HUES48 (cell line): Measurements from ENCODE around the gene TINAG.

Source experiments
- H3K27ac ChIP-seq: one replicate; pipeline ENCODE4 v1.7.0; 2013; ENCODE audit warnings: low read depth, low read length, inconsistent platforms
- H3K27me3 ChIP-seq: 2 replicates; pipeline ENCODE4 v1.6.1; 2013; ENCODE audit warnings: mild to moderate bottlenecking, low read length; ENCODE audit not compliant: control insufficient read depth, insufficient read depth
- H3K36me3 ChIP-seq: 2 replicates; pipeline ENCODE4 v1.6.1; 2013; ENCODE audit warnings: low read length; ENCODE audit not compliant: control insufficient read depth, insufficient read depth
- H3K4me1 ChIP-seq: 2 replicates; pipeline ENCODE4 v1.6.1; 2013; ENCODE audit warnings: mild to moderate bottlenecking, low read length; ENCODE audit not compliant: control insufficient read depth, insufficient read depth
- H3K4me3 ChIP-seq: 2 replicates; pipeline ENCODE4 v1.5.1; 2013; ENCODE audit warnings: mild to moderate bottlenecking, low read depth, low read length
- H3K9ac ChIP-seq: 2 replicates; pipeline ENCODE4 v1.6.1; 2013; ENCODE audit warnings: mild to moderate bottlenecking, low read depth, low read length, moderate library complexity
- H3K9me3 ChIP-seq: 2 replicates; pipeline ENCODE4 v1.6.1; 2013; ENCODE audit warnings: low read length; ENCODE audit not compliant: control insufficient read depth, insufficient read depth

TINAG gene

DNA sequence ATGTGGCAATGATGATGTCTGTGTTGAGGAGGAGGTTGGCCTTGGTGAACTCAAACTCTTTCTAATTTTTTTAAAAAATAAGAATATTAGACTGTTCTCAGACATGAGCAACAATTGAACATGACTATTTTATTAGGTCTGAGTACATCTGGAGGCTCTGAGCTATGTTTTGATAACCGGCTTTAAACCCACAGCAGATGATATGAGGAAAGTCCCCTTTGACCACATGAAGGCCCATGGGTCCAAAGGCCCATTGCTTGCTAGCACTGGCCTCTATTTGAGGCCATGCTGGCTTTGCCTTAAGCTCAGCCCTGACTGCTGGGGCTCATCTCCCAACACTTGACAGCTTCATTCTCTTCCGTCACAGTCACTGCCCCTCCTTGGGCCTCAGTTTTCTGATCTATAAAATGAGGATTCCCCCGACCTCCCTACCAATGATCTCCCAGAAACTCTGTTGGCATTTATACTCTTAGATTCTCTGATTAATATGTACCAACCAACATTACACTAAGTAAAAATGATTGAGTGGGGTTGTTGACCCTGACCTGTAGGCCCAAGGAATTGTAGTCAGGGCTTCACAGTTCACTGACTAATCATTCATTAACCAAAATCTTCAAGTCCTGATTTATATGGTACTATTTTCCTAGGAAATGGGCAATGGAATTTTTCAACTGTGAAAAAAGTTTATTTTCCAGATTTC, 23.9 kb upstream of the TINAG start:
- H3K4me1 ChIP-seq: no peaks in the 10 kb centered on the region
- H3K9ac ChIP-seq: no peak overlapping the region
- no peaks in the 10 kb centered on the region for H3K9me3 ChIP-seq
- no peak overlapping the region for H3K4me3 ChIP-seq
- H3K27me3 ChIP-seq: no peaks in the 10 kb centered on the region
- H3K27ac ChIP-seq: no peak overlapping the region
- H3K36me3 ChIP-seq: no peaks in the 10 kb centered on the region

DNA sequence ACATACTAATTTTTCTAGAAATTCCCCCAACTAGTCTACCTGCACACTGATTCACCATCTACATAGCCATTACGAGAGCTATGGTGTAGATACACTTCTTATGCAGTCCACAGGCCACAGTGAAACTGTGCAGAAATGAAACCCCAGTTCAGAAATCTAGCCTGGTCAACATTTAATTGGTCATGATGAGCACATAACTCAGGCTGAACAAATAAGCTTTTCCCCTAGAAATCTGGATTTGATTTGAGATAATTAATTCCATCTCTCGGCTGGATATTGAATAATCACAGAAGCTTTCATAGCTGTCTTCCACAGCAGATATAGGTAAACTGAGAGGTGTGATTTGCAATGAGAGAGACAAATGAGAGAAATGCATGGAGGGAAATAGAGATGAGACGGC, 22.6 kb upstream of the TINAG start:
- no peak overlapping the region for H3K27ac ChIP-seq

DNA sequence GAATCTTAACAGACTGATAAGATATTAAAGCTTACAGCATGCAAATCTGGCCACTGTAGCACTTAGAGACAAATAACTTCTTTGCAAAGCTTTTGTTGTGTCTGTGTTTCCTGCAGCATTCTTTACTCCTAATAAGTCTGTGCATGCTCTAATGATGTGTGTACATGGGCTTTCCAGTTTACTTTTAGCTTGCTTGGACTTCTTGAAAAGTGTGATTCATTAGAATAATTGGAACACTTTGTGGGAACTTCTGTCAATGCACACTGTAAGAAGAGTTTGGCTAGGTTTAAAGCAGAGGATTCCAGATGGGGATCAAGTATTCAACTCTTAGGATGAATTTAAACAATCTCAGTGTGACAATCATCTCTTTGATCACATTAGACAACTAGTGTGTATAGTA, 22.1 kb upstream of the TINAG start:
- no peak overlapping the region for H3K9ac ChIP-seq

More for the DNA sequence above, 22.6 kb upstream of the TINAG start:
- no peak overlapping the region for H3K9ac ChIP-seq
- H3K27me3 ChIP-seq: no peaks in the 10 kb centered on the region
- no peaks in the 10 kb centered on the region for H3K36me3 ChIP-seq
- H3K4me1 ChIP-seq: no peaks in the 10 kb centered on the region
- no peak overlapping the region for H3K4me3 ChIP-seq
- H3K9me3 ChIP-seq: no peaks in the 10 kb centered on the region

DNA sequence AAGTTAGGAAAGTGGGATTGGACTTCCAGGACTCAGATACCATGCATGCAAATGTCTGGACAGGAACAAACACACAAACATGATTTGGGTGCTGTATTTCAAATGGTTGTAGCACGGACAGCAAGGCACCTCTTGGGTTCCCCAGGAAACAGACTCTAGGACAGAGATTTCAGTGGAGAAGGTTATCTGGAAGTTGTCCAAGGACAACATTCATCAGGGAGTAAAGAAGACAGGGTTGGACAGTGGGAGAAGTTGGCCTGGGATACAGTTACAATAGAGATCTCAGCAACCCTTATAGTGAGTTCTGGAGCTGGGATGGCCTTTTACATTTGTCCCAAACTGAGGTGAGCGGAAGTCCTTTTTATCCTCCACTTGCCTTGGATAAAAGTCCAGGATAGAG, 19.8 kb upstream of the TINAG start:
- Histone ChIP-seq H3K4me3 (no peak overlapping the region), H3K4me1 (peaks cover 3% of the 10 kb centered on the region; the same call in 1 of the 2 replicates), H3K9ac (no peak overlapping the region), H3K9me3 (no peaks in the 10 kb centered on the region), H3K36me3 (no peaks in the 10 kb centered on the region), H3K27me3 (no peaks in the 10 kb centered on the region), H3K27ac (no peak overlapping the region)

More for the DNA sequence above, 22.1 kb upstream of the TINAG start:
- Histone ChIP-seq H3K4me1 (no peaks in the 10 kb centered on the region), H3K9me3 (no peaks in the 10 kb centered on the region), H3K4me3 (no peak overlapping the region), H3K36me3 (no peaks in the 10 kb centered on the region), H3K27me3 (no peaks in the 10 kb centered on the region), H3K27ac (no peak overlapping the region)

DNA sequence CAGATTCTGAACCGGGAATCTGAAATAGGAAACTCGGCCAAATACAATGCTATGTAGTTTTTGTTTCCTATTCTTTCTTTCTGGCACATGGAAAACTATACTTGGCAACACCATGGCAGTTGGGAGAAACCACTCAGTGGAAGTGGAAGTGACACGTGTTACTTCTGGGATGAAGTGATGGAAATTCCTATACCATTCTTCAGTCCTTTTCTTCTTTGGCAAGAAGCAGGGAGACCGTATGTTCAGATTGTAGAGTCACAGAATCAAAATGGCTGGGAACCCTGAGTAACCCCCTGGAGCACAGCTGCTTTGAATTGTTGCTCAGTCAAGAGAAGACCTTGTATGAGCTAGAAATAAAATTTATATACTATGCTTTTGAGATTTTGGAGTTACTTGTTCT, 18.8 kb upstream of the TINAG start:
- H3K9ac ChIP-seq: no peak overlapping the region
- H3K36me3 ChIP-seq: no peaks in the 10 kb centered on the region
- peaks cover 3% of the 10 kb centered on the region; the same call in 1 of the 2 replicates for H3K4me1 ChIP-seq
- H3K27me3 ChIP-seq: no peaks in the 10 kb centered on the region
- H3K4me3 ChIP-seq: no peak overlapping the region
- no peaks in the 10 kb centered on the region for H3K9me3 ChIP-seq
- H3K27ac ChIP-seq: no peak overlapping the region

DNA sequence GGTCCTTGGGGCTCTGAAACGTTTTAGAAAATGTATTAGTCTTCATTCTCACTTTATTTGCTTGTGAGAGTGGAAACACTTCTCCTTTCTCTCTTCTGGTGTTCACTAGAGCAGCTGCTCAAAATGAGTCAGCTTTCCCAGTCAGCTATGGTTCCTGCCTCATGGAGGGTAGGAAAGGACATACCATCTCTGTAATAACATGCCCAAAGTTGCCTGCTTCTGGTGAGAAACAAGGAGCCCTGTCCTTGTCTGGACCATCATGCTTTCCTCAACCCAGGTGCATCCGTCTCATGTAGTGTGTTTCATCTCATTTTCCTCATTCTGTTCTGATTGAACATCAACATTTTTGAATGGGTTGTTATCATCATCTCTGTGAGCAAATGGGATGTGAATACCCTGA, 17.1 kb upstream of the TINAG start:
- Histone ChIP-seq H3K9ac (no peak overlapping the region), H3K4me3 (no peak overlapping the region)

DNA sequence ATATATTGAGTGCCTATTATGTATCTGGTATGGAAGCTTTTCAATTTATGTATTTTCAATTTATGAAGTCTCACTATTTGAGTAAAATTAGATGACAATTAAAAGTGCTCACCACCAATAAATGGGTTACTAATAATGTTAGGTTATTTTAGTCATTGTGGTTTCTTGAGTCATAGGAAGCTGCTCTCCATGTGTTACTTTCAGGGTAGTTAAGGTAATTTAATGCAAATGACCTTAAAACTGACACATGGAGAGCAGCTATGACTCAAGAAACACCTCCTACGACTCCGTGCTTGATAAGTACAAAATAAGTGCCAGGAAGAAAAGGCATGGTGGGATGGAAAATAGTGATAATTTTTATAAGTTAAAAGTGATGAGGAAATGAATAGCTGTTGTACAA, 16.5 kb upstream of the TINAG start:
- Histone ChIP-seq H3K36me3 (no peaks in the 10 kb centered on the region), H3K4me3 (no peak overlapping the region), H3K27ac (no peak overlapping the region), H3K27me3 (no peaks in the 10 kb centered on the region), H3K9ac (no peak overlapping the region), H3K9me3 (no peaks in the 10 kb centered on the region), H3K4me1 (peaks cover 3% of the 10 kb centered on the region; the same call in 1 of the 2 replicates)

More for the DNA sequence above, 17.1 kb upstream of the TINAG start:
- H3K36me3 ChIP-seq: no peaks in the 10 kb centered on the region
- H3K4me1 ChIP-seq: peaks cover 3% of the 10 kb centered on the region; the same call in 1 of the 2 replicates
- H3K27me3 ChIP-seq: no peaks in the 10 kb centered on the region
- H3K27ac ChIP-seq: no peak overlapping the region
- no peaks in the 10 kb centered on the region for H3K9me3 ChIP-seq

DNA sequence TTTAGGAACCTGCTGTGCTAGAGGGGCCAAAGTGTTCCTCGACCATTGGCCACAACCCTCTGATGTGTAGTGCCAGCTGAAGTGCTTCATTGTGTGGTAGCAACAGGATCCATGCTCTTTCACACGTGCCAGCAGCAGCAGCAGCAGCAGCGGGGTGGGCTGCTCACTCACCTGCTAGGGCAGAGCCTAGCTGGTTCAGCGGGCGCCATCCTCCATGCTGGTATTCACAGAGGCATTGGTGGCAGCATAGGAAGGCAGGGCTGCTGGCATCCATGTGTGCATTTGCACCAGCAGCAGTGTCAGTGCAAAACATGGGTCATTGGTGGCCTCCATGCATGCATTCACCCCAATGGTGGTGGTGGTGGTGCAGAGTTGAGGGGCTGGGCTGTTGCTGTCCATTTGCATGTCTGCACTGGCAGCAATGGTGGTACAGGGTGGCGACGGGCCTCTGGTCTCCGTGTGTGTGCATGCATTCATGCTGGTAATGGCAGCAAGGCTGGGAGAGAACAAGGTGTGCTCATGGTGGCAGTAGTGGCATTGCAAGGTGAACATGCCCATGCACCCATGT, 13.2 kb upstream of the TINAG start:
- no peaks in the 10 kb centered on the region for H3K36me3 ChIP-seq
- H3K4me3 ChIP-seq: no peak overlapping the region
- H3K27me3 ChIP-seq: no peaks in the 10 kb centered on the region
- no peak overlapping the region for H3K9ac ChIP-seq
- no peaks in the 10 kb centered on the region for H3K9me3 ChIP-seq
- peaks cover 3% of the 10 kb centered on the region; the same call in 1 of the 2 replicates for H3K4me1 ChIP-seq
- H3K27ac ChIP-seq: no peak overlapping the region

DNA sequence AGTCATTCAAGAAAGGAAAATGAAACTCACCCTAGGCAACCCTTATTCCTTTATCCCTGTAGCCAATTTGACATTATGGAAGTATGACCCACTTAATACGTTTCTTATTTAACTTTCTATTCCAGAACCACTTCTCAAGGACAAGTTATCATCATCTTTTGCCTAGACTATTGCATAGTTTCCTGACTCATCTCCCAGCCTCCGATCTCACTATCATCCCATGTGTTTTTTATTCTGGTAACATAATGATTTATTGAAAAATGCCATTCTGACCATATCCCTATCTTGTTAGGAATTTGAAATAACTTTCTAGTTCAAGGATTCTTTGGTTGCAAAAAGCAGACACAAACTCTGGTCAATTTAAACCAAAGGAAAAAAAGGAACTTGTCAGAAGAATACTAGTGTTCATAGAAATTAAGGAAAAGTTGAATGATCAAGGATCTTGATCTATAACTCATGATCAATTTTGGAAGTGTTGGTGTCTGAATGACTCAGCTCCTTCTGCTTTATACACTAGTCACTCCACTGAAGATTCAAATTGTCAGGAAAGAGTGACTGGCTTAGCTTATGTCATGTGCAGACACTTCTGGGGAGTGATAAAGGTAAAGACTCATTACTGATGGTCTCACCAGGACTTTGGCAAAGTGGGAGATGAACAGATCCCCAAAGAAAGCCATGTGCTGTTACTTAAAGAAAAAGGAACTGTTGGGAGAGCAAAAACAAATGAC, 8.5 kb upstream of the TINAG start:
- H3K36me3 ChIP-seq: no peaks in the 10 kb centered on the region
- no peaks in the 10 kb centered on the region for H3K4me1 ChIP-seq
- H3K4me3 ChIP-seq: no peak overlapping the region
- no peak overlapping the region for H3K9ac ChIP-seq
- no peaks in the 10 kb centered on the region for H3K9me3 ChIP-seq
- H3K27me3 ChIP-seq: no peaks in the 10 kb centered on the region
- no peak overlapping the region for H3K27ac ChIP-seq

DNA sequence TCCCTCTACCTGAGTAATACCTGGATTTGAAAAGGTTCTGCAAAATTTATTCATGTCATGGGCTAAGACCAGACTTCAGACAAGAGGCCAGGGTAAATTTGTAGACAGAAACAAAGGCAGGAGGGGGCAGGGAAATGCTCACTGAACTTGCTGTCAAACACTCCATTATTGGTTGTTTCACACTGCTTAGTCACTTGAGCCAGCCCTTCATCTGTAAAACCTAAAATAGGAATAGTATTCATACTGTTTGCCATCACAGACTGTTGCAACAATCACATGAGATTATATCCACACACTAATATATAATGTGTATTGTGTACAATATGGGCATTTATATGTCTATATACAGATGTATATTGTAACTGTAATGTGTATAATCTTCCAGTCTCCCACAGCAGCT, 6.5 kb upstream of the TINAG start:
- Histone ChIP-seq H3K4me3 (no peak overlapping the region), H3K9me3 (no peaks in the 10 kb centered on the region), H3K36me3 (no peaks in the 10 kb centered on the region), H3K27me3 (no peaks in the 10 kb centered on the region), H3K9ac (no peak overlapping the region), H3K4me1 (no peaks in the 10 kb centered on the region), H3K27ac (no peak overlapping the region)

DNA sequence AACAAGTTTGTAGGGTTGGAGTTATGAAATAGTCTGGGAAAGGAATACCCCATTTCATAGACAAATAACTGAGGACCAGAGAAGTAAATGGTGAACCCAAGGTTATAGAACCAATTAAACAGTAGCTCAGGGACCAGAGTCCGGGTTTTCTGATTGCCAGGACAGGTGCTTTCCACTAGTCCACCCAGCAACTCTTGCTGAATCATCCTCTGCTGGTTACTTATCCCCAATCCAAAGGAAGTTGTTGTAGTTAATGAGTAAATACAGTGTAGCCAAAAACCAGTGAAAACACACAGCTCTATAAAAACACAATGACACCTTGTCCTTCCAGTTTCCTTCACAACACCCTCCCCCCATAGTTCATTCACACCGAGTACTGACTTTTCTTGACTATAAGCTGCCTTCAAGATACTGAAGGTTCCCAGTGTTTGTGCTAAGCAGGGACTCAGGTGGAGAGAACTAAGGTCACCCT, 766 bp upstream of the TINAG start:
- Histone ChIP-seq H3K4me3 (no peak overlapping the region), H3K9me3 (no peaks in the 10 kb centered on the region), H3K9ac (no peak overlapping the region), H3K27me3 (no peaks in the 10 kb centered on the region), H3K4me1 (no peaks in the 10 kb centered on the region), H3K36me3 (no peaks in the 10 kb centered on the region), H3K27ac (no peak overlapping the region)
